Measurements from ENCODE around the gene SLC26A3. TPM values are rescaled to one million over a fixed set of nuclear protein-coding genes. Genes with fewer than 3 reads are reported as not detected.

The SLC26A3 gene
- total and polyA plus RNA-seq, 2 experiments from 2014 or later, result not detected

- TF ChIP-seq, protein P1, sequence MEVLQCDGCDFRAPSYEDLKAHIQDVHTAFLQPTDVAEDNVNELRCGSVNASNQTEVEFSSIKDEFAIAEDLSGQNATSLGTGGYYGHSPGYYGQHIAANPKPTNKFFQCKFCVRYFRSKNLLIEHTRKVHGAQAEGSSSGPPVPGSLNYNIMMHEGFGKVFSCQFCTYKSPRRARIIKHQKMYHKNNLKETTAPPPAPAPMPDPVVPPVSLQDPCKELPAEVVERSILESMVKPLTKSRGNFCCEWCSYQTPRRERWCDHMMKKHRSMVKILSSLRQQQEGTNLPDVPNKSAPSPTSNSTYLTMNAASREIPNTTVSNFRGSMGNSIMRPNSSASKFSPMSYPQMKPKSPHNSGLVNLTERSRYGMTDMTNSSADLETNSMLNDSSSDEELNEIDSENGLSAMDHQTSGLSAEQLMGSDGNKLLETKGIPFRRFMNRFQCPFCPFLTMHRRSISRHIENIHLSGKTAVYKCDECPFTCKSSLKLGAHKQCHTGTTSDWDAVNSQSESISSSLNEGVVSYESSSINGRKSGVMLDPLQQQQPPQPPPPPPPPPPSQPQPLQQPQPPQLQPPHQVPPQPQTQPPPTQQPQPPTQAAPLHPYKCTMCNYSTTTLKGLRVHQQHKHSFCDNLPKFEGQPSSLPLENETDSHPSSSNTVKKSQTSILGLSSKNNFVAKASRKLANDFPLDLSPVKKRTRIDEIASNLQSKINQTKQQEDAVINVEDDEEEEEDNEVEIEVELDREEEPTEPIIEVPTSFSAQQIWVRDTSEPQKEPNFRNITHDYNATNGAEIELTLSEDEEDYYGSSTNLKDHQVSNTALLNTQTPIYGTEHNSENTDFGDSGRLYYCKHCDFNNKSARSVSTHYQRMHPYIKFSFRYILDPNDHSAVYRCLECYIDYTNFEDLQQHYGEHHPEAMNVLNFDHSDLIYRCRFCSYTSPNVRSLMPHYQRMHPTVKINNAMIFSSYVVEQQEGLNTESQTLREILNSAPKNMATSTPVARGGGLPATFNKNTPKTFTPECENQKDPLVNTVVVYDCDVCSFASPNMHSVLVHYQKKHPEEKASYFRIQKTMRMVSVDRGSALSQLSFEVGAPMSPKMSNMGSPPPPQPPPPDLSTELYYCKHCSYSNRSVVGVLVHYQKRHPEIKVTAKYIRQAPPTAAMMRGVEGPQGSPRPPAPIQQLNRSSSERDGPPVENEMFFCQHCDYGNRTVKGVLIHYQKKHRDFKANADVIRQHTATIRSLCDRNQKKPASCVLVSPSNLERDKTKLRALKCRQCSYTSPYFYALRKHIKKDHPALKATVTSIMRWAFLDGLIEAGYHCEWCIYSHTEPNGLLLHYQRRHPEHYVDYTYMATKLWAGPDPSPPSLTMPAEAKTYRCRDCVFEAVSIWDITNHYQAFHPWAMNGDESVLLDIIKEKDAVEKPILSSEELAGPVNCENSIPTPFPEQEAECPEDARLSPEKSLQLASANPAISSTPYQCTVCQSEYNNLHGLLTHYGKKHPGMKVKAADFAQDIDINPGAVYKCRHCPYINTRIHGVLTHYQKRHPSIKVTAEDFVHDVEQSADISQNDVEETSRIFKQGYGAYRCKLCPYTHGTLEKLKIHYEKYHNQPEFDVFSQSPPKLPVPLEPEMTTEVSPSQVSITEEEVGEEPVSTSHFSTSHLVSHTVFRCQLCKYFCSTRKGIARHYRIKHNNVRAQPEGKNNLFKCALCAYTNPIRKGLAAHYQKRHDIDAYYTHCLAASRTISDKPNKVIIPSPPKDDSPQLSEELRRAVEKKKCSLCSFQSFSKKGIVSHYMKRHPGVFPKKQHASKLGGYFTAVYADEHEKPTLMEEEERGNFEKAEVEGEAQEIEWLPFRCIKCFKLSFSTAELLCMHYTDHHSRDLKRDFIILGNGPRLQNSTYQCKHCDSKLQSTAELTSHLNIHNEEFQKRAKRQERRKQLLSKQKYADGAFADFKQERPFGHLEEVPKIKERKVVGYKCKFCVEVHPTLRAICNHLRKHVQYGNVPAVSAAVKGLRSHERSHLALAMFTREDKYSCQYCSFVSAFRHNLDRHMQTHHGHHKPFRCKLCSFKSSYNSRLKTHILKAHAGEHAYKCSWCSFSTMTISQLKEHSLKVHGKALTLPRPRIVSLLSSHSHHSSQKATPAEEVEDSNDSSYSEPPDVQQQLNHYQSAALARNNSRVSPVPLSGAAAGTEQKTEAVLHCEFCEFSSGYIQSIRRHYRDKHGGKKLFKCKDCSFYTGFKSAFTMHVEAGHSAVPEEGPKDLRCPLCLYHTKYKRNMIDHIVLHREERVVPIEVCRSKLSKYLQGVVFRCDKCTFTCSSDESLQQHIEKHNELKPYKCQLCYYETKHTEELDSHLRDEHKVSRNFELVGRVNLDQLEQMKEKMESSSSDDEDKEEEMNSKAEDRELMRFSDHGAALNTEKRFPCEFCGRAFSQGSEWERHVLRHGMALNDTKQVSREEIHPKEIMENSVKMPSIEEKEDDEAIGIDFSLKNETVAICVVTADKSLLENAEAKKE (CRISPR knock-in tag; IDR thresholded peaks at IDR 0.05), result no peak
These were observed 76.5 kb downstream of the SLC26A3 start (continued) for GRCh38 chr7:107726356-107727130.

DNA sequence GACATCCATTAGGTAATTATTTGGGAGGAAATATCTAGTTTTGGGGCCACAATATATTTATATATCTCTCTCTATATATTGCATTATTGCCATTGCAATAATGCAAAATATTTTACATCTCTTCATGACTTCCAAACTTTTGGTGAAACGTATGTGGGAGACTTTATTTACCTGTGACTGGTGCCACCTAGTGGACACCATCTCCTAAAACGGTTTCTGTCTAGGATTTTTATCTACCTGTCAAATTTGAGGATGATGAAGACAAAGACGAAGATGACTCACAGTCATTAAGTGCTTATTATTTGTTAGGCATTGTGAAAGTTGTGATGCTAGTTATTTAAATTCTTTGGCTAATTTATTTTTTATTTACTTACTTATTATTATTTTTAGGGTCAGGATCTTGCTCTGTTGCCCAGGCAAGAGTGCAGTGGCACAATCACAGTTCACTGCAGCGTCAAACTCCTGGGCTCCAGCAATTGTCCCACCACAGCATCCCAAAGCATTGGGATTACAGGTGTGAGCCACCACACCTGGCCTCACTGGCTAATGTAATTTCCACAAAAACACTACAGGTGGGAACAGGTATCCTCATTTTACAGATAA, 77.8 kb downstream of the SLC26A3 start:
- peaks cover 14% of the 10 kb centered on the region for H3K4me1 Mint-ChIP-seq
- Histone ChIP-seq H2AFZ (no peak overlapping the region), H3K9me2 (ENCODE audit: insufficient read depth) (no peaks in the 10 kb centered on the region), H4K20me1 (replicated peaks; ENCODE audit: insufficient read depth) (no peaks in the 10 kb centered on the region), H3K36me3 (ENCODE audit: insufficient read depth) (no peaks in the 10 kb centered on the region), H3K4me2 (no peak overlapping the region), H3K4me1 (ENCODE audit: insufficient read depth) (no peaks in the 10 kb centered on the region), H3K27ac (ENCODE audit: low read depth) (no peak overlapping the region), H3F3A (replicated peaks; ENCODE audit: low read depth) (no peaks in the 10 kb centered on the region), H3K79me2 (replicated peaks; ENCODE audit: insufficient read depth) (no peaks in the 10 kb centered on the region), H3K27me3 (ENCODE audit: insufficient read depth) (no peaks in the 10 kb centered on the region), H3K4me3 (no peak overlapping the region)
- no peaks in the 10 kb centered on the region for H3K9me3 Mint-ChIP-seq
- TF ChIP-seq STAT1 (IDR thresholded peaks at IDR 0.05; ENCODE audit: unreplicated experiment), result no peak
- TF ChIP-seq, protein P2, sequence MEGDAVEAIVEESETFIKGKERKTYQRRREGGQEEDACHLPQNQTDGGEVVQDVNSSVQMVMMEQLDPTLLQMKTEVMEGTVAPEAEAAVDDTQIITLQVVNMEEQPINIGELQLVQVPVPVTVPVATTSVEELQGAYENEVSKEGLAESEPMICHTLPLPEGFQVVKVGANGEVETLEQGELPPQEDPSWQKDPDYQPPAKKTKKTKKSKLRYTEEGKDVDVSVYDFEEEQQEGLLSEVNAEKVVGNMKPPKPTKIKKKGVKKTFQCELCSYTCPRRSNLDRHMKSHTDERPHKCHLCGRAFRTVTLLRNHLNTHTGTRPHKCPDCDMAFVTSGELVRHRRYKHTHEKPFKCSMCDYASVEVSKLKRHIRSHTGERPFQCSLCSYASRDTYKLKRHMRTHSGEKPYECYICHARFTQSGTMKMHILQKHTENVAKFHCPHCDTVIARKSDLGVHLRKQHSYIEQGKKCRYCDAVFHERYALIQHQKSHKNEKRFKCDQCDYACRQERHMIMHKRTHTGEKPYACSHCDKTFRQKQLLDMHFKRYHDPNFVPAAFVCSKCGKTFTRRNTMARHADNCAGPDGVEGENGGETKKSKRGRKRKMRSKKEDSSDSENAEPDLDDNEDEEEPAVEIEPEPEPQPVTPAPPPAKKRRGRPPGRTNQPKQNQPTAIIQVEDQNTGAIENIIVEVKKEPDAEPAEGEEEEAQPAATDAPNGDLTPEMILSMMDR (conservative IDR thresholded peaks at IDR 0.05; ENCODE audit: low read depth in 2 of 2), result peak; percentile 78 to 87
- H3K4me3 Mint-ChIP-seq, result no peak overlapping the region
- DNase-seq (ENCODE audit: low spot score) (peak; percentile 74), ATAC-seq (no peak; the same call in 2 of the 3 replicates)
- H3K27me3 Mint-ChIP-seq (ENCODE audit: insufficient read depth, low read depth, poor library complexity), result no peaks in the 10 kb centered on the region
- no peaks in the 10 kb centered on the region; the same call in 2 of the 3 replicates for H3K36me3 Mint-ChIP-seq (ENCODE audit: low read depth)
- no peak overlapping the region for H3K27ac Mint-ChIP-seq
